ENCODE results near the gene RBFOX2.
A peak's percentile ranks its signal among the peaks of the same experiment; 100 is the strongest.
"Not testable (repeated sequence)": the region's sequence is repeated elsewhere in the genome, so short reads cannot be mapped to it uniquely, and the experiment has no call there.

The RBFOX2 gene

DNA sequence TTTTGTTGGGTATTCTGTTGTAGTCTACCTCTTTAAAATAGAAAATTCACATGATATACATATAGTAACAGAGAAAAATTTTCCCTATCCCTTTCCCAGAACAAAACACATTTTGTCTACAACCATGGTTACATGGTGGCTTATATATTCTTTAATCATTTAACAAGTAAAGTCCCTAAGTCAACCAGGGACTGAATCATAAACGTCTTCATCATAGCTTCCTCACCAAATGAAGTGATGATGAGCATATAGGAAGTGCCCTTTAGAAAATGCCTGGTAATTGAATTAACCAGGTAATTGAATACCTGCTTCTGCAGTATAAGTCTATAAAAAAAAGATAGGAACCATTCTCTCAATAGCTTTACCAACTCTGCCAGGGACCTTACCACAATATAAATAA is 209.7 kb downstream of the RBFOX2 start:
- no peak for DNase-seq

DNA sequence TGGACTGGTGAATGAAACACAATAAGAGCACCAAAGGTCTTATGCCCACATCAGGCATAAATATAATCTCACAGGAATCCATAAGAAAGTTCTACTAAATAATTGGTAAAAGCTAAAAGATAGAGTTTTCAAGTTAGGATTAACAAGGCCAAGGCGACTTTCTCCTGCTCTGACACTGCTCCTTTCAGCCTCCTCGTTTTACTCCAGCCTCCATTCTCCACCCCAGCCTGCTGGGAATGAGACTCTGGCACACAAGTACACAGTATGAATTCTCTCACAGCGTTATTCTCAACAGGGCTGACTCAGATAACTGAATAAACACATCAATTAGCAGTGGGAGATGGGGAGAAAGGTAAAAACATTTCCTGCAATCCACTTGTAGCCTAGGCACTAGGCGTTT is 216.0 kb downstream of the RBFOX2 start:
- no peak for DNase-seq

DNA sequence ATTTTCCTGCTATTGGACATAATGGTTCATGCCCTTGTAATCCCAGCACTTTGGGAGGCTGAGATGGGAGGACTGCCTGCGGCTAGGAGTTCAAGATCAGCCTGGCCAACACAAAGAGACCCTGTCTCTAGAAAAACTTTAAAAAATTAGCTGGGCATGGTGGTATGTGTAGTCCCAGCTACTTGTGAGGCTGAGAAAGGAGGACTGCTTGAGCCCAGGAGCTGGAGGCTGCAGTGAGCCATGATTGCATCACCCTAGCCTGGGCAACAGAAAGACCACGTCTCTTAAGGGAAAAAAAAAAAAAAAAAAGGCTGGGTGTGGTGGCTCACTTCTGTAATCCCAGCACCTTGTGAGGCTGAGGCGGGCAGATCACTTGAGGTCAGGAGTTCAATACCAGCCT is 217.0 kb downstream of the RBFOX2 start:
- DNase-seq, result no peak

DNA sequence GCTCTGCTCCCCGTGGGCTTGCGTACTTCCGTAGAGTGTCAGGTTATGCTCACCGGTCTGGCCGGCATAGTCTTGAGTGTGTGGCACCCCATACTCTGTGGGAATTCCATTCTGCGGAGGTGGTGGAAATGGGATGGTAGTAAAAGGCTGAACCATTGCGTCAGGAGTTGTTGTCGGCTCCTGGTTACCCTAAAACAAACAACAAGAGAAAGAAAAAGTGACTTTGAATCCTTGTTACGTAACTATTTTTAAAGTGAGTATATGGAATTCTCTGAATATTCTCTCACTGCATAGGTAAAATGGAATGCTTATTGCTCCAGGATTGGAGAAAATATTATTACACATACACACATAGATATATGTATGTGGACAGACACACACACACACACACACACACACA is 218.8 kb downstream of the RBFOX2 start:
- no peak for DNase-seq

DNA sequence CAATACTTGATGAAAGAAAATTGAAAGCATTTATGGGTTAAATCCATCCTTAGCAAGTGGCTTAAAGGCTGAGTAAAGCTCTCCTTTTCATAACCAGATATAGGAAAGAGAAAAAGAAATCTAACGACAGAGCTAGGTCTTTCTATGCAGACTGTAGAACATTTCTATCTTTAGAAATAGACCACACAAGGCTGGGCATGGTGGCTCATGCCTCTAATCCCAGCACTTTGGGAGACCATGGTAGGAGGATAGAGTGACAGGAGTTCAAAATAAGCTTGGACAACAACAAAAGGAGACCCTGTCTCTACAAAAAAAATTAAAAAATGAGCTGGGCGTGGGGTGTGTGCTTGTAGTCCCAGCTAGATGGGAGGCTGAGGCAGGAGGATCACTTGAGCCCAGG is 220.2 kb downstream of the RBFOX2 start:
- DNase-seq, result no peak

DNA sequence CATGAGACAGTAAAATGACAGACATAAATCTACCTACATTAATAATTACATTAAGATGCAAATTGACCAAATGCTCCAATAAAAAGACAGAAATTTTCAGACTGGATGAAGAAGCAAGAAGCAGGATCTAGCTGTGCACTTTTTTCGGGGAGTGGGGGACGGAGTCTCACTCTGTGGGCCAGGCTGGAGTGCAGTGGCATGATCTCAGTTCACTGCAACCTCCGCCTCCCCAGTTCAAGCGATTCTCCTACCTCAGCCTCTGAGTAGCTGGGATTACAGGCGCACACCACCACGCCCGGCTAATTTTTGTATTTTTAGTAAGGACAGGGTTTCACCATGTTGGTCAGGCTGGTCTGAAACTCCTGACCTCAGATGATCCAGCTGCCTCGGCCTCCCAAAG is 222.0 kb downstream of the RBFOX2 start:
- DNase-seq, result not testable (repeated sequence)

DNA sequence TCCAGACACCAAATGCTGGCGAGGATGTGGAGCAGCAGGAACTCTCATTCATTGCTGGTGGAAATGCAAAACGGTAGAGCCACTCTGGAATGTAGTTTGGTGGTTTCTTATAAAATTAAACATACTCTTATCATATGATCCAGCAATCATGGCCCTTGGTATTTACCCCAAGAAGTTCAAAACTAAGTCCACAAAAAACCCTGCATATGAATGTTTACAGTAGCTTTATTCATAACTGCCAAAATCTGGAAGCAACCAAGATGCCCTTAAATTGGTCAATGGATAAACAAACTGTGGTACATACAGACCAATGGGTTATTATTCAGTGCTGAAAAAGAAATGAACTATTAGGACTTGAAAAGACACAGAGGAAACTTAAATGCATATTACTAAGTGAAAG is 223.2 kb downstream of the RBFOX2 start:
- no peak for DNase-seq

DNA sequence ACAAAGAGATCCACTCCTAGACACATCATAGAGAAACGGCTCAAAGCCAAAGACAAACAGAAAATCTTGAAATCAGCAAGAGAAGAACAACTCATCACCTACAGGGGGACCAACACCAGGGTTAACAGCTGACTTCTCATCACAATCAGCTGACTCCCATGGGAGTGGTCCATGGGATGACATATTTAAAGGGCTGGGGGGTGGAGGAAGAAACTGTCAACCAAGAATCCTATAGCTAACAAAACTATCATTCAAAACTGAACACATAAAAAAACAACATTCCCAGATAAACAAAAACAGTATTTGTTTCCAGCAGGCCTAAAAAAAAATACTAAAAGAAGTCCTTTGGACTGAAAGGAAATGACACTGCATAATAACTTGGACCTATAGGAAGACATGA is 224.2 kb downstream of the RBFOX2 start:
- DNase-seq, result no peak

DNA sequence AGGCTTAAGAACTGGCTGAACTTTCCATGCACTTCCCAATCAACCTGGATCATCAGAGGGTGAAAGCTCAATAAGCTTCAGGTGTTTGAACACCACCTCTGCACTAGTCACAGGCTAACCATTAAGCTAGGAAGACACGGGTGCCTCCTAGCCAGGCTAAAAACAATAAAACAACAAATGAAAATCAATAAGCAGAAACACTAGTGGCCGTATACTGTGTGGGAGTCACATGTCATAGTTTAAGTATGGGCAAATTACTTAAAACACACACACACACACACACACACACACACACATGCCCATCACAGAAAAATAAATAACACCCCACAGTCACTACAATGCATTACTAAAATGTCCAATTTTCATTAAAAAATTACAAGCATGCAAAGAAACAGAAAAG is 225.7 kb downstream of the RBFOX2 start:
- DNase-seq, result no peak

DNA sequence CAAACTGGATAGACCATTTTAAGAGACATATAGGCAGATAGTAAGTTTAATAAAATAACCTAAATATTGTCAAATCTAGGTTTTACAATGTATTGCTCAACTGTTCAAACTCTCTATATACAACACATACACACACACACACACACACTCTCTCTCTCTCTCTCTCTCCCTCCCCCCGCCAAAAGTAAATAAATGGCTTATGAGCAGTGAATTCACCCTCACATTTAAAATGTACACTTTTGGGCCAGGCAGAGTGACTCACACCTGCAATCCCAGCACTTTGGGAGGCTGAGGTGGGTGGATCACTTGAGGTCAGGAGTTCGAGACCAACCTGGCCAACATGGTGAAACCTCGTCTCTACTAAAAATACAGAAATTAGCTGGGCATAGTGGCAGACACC is 227.3 kb downstream of the RBFOX2 start:
- DNase-seq, result not testable (repeated sequence)

DNA sequence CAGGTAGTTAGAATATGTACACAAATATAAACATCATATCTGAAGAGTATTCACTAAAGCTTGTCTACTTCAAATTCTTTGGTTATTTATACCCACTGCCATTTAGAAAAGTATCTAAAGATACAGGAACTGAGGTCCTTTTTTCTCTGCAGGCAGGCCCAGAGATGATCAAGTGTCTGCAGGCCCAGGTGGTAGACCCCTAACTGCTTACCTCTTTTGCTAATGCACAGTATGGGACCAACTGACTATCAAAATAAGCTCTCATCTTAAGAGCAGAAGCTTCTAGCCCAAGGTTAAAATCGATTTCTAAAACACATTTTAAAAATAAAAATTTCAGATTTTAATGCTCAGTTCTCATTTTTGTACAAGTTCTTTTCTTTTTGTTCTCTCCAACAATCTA is 229.5 kb downstream of the RBFOX2 start:
- no peak for DNase-seq

DNA sequence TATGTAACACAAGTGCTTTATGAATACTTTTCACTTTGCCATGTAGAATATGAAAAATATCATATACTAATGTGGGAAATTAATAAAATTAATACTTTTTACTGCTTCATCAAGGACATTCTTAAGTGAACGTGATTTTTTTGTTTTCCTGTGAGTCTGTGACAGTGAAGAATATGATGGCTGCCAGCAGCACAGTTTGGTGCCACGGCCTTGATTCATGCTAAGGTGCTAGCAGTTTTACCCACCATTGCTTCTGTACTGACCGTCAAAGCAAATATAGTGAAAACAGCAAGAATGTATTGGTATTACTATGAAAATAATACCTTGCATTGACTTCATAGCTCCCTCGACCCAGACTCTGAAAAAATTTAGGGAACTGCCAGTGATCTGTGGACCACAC is 231.2 kb downstream of the RBFOX2 start:
- no peak for DNase-seq

DNA sequence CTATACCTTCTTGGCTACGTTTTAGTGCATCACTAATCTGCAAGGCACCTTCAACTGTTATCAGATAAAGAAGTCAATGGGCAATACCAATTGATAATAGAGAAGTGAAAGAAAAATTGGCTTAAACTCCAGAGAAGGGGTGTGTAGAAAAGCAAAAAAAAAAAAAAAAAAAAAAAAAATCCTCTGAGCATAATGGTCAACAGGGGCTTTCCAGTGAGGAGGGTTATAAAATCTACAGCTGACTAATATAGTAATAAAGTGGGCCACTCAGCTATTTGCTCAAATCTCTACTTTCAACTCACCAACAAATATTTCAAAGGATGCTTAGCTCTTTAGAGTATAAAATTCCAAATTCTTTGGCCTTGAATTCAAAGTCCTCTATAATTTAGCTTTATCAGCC is 233.1 kb downstream of the RBFOX2 start:
- no peak for DNase-seq

DNA sequence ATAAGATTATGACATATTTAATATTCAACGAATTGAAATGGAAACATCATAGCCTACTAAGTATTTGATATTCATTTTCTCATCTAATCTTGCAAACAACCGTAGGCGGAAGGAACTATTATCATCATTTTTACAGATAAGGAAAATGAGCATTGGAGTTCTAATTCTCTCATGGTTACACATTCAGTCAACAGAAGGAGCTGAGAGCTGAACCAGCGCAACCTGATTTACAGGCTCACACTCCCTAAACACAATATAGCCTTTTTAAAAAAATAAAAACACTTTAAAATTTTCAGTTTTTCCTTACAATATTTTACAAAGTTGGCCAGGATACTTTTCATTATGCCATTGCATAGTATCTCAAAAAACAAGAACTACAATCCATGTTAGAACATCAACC is 236.1 kb downstream of the RBFOX2 start:
- no peak for DNase-seq

DNA sequence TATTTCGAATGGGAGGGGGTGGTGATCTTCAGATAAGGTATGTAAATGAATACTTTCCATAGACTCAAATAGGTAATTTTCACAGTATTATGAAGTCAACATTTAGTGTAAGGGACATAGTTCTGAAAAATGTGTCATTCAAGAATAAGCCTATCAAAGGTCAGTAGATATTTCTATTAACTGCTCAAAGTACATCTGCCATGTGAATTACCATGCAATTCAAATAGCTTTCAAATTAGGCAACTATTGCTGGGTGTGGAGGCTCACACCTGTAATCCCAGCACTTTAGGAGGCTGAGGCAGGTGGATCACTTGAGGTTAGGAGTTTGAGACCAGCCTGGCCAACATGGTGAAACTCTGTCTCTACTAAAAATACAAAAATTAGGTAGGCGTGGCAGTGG is 236.8 kb downstream of the RBFOX2 start:
- DNase-seq, result not testable (repeated sequence)

DNA sequence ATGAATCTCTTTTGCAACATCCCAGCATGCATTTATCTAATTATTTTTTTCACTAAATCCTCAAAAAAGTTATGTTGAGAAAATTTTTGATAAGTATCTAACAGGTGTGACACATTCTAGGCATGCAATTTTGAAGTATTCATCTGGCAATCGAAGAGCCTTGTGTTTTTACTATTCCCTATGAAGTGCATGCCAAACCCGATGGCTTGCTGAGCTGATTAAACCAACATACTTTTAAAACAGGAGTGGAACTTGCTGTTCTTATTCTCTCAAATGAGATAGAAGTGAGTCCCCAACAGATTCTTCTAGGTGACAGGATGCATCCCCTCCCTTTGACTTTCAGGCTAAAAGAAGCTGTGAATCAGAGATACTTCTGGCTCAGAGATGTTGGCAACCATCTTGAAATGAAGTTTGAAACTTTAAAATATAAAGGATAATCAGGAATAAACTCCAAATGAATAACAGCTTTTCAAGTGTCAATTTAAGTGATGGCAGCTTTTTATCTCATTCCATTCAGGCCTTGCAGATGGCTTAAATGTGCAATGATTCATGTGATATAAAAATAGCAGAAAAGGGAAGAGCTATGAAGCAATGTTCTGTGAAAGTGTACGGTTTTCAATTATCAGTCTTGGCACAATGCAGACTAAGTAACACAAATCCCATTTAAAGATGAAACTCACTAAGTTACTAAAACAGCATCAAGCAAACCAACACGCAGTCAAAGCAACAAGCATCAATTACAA is 243.3 kb downstream of the RBFOX2 start:
- DNase-seq, result peak; percentile 69

DNA sequence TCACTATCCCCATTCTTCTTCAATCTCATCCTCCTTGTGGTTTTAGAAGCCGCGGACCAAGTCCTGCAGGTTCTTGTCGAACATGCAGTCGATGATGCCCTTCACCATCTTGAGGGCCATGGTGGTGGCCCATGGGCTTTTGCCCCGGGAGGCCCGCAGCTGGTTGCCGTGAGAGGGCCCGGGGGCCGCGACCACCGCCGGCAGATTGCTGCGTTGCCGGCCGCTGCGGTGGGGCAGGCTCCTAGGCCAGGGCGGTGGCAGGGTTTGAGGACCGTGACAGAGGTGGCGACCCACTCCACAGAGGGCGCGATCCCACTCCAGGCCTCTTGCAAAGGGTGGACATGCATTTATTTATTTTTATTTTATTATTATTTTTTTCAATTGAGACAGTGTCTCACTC is 244.0 kb downstream of the RBFOX2 start:
- DNase-seq, result no peak

DNA sequence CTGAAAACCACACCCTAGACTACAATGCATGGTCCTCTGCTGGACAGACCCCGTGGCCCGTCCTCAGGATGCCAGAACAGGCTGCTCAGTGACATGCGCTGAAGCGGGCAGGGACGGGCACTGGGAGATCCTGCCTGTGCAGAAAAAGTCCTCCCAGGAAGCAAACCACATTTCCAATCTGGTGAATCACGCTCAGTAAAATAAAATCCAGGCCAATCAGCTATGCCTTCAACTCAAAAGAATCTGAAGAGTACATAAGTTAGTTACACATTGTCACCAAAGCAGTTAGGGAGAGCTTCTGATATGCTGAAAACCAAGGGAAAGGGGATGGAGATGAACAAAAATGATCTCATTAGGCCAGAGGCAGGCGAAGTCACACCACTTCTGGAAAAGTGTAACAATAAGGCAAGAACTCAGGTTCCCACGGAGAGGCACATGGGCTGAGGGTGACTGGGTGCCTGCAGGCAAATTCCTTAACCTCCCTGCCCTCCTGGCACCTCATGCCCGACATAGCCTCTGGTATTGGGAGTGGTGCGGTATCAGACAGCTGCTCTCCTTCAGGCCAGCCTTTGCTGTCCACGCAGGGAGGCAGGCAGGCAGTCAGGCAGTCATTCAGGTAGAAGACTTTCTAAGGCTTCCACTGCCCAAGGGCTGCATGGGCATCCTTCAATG is 244.5 kb downstream of the RBFOX2 start:
- peak; percentile 78 for DNase-seq

DNA sequence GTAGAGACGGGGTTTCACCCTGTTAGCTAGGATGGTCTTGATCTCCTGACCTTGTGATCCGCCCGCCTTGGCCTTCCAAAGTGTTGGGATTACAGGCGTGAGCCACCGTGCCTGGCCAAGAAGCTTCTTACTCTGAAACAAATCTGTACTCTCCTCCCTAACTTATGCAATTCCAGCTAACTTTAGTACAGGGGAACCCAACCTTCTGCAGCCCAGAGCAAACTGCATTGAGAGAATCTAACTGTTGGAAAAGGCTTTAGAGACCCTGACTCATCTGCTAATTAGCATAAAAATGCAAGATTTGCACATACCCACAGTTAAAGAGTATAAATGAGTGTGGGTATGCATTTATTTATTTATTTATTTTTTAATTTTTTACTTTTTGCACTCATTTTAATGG is 246.1 kb downstream of the RBFOX2 start:
- DNase-seq, result peak; percentile 61

DNA sequence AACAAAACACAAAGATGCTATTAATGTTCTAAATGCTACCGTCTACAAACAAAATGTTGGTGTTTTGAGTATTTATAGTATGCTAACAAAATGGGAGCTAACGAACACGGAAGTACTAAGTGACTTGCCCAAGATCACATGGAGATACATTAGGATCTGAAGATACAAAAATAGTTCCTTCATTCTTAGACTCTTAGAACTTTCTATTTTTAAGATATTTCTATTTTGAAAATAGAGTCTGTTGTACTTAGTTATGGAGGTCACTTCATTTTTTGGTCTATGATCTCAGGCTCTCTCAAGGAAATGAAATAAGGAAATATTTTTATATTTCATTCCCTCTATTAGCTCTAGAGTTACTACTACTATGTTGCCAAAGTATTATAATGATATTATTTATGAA is 246.7 kb downstream of the RBFOX2 start:
- DNase-seq, result no peak

DNA sequence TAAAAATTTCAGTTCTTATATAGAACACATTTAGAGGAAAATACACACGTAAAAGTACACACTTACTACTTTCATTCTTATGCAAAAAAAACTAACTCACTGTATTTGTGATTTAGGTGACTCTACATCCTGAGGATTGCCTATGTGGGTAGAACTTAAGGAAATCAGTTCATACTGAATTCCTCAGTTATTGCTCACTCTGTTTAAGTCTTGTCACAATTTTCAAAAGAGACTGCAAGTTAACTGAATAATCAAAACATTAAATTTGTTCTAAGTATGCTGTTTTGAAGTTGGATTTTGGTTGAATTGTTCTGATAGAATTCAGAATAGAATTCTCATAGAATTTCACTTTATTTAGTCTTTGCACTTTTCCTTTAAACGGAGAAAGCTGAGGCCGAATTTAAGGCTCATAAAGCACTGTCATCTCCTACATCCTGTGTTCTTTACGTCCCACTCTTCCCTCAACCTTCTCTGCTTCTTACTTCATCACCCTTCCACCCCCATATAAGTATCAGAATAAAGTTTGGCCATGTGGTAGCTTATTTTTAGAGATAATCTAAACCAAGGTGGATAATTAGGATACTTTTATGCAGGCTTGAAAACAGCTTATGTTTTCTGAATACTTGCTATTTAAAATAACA is 251.2 kb downstream of the RBFOX2 start:
- peak; percentile 80 for DNase-seq

DNA sequence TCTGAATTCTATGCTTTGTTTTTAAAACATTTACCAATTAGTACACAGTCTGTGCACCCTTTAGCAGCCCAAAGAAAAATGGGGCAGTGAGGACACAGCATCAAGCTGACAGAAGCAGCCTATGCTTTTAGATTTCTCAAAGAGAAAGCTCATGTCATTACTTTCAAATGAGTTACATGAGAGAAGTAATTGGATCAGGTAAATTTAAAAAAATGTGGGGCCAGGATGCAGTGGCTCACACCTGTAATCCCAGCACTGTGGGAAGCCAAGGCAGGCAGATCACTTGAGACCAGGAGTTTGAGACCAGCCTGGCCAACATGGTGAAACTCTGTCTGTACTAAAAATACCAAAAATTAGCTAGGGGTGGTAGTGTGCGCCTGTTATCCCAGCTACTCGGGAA is 253.3 kb downstream of the RBFOX2 start:
- DNase-seq, result no peak

DNA sequence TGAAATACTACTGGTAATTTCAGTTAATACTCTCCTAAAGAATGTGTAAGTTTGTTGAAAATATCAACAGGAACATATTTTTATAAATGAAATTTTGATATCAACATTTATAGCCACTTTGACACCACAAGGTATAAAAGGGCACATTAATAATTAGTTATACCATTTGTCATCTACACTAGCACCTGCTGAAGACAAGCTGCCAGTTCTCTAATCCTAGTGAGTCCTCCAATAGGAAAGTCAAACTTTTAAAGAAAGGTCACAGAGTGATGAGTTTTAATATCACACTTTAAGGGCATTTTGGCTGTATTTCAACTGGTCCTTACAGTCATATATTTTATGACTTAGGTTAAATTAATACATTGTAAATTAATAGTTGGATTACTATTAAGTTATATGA is 258.6 kb downstream of the RBFOX2 start:
- DNase-seq, result no peak
